GM12878 (cell line): ENCODE measurements around the gene INF2. TPM values are rescaled to one million over a fixed set of nuclear protein-coding genes. Genes with fewer than 3 reads are reported as not detected.

ENCODE experiments used
- ATAC-seq: fragments of 200-7000 bp; cut with Tn5 transposase; 3 replicates; pipeline ENCODE4 v1.9.1; 2020; ENCODE audit warnings: mild to moderate bottlenecking, moderate library complexity
- BruUV-seq: library from RNA; stranded (reverse); fragments of 400-500 nt; replicated peaks from 2 replicates; lab custom pipeline; 2021; lab: Mats Ljungman, UMichigan
- CTCF ChIA-PET: fragments of 300-600 bp; sonication (Branson Sonifier 250); formaldehyde crosslinking; extraction: SDS; loops from one replicate; lab custom pipeline; 2021; ENCODE audit warnings: inconsistent platforms; lab: Yijun Ruan, JAX
- POLR2A ChIA-PET: fragments of 350-600 bp; formaldehyde crosslinking; extraction: SDS; loops from one replicate; lab custom pipeline; 2021; ENCODE audit warnings: inconsistent platforms; lab: Charles Lee
- RAD21 ChIA-PET: fragments of 300-600 bp; sonication (Branson Sonifier 250); formaldehyde crosslinking; loops from one replicate; lab custom pipeline; 2023; ENCODE audit warnings: antibody characterized with exemption; ENCODE audit not compliant: unreplicated experiment; lab: Charles Lee
- SMC1A ChIA-PET: fragments of 300-600 bp; sonication (Branson Sonifier 250); formaldehyde crosslinking; loops from one replicate; lab custom pipeline; 2023; ENCODE audit not compliant: unreplicated experiment, uncharacterized antibody; lab: Charles Lee
- DNase-seq: peaks from one replicate; pipeline ENCODE4 v3.0.0-alpha.2; 2011; ENCODE audit warnings: low read depth, low spot score
- FAIRE-seq: peaks from 3 replicates; lab custom pipeline; 2011; peaks lifted over from hg19 to GRCh38; lab: Jason Lieb, UNC
- H2AFZ ChIP-seq: 2 replicates; pipeline ENCODE4 v1.6.0; 2011; ENCODE audit warnings: low read depth, low read length, control low read depth; ENCODE audit not compliant: control insufficient read depth
- H3K27ac ChIP-seq: 2 replicates; pipeline ENCODE4 v1.5.1; 2011; ENCODE audit warnings: control low read depth; ENCODE audit not compliant: control insufficient read depth, insufficient read depth
- H3K27me3 ChIP-seq, 2 experiments: replicated peaks in 1 of 2; 2 replicates each; pipeline versions ENCODE4 v1.6.0 to v1.6.1; 2011; ENCODE audit warnings: low read length in 1 of 2; ENCODE audit not compliant: control insufficient read depth in 2 of 2, insufficient read depth in 2 of 2
- H3K36me3 ChIP-seq, 2 experiments: 2 replicates each; pipeline ENCODE4 v1.5.1; 2011; ENCODE audit warnings: low read length in 1 of 2; ENCODE audit not compliant: control insufficient read depth in 2 of 2, insufficient read depth in 2 of 2
- H3K4me1 ChIP-seq: 2 replicates; pipeline ENCODE4 v1.6.1; 2011; ENCODE audit warnings: mild to moderate bottlenecking, low read length, moderate library complexity, mixed read lengths; ENCODE audit not compliant: control insufficient read depth, insufficient read depth
- H3K4me2 ChIP-seq: 2 replicates; pipeline ENCODE4 v1.6.0; 2011; ENCODE audit warnings: control low read depth; ENCODE audit not compliant: control insufficient read depth, insufficient read depth
- H3K4me3 ChIP-seq: fragments of 200-600 bp; sonication (generic); 2 replicates; pipeline ENCODE4 v1.5.1; 2016
- H3K79me2 ChIP-seq: 2 replicates; pipeline ENCODE4 v1.6.0; 2011; ENCODE audit warnings: low read length; ENCODE audit not compliant: control insufficient read depth, insufficient read depth
- H3K9ac ChIP-seq: 2 replicates; pipeline ENCODE4 v1.8.0; 2011; ENCODE audit warnings: low read length, control low read depth, mixed read lengths; ENCODE audit not compliant: control insufficient read depth, insufficient read depth
- H3K9me3 ChIP-seq: replicated peaks from 3 replicates; pipeline ENCODE4 v1.5.1; 2011; ENCODE audit warnings: mild to moderate bottlenecking, low read length; ENCODE audit not compliant: control insufficient read depth, insufficient read depth
- H4K20me1 ChIP-seq: 2 replicates; pipeline ENCODE4 v1.6.0; 2011; ENCODE audit not compliant: control insufficient read depth, insufficient read depth
- ATF7 ChIP-seq: fragments of 450-650 bp; IDR thresholded peaks from 2 replicates; pipeline ENCODE4 v1.6.1; 2016; ENCODE audit warnings: low read depth, mild to moderate bottlenecking
- BHLHE40 ChIP-seq, 2 experiments: fragments of 450-650 bp in 1 of 2; IDR thresholded peaks; 2 replicates each; pipeline ENCODE4 v1.6.1; 2011 to 2017; ENCODE audit warnings: low read depth in 2 of 2, borderline replicate concordance in 1 of 2, improper control_type of control experiment in 1 of 2, low read length in 1 of 2, mild to moderate bottlenecking in 1 of 2
- CTCF ChIP-seq, 3 experiments: IDR thresholded peaks in 2 of 3; conservative IDR thresholded peaks in 1 of 3; 2 replicates each; pipeline ENCODE4 v1.5.1; 2011; ENCODE audit warnings: low read depth in 3 of 3, low read length in 3 of 3, mild to moderate bottlenecking in 3 of 3, control low read depth in 2 of 3, moderate library complexity in 2 of 3, inconsistent platforms in 1 of 3, mixed read lengths in 1 of 3; ENCODE audit not compliant: control insufficient read depth in 2 of 3, insufficient read depth in 1 of 3; ENCODE audit errors: extremely low read depth in 1 of 3
- HDAC6 ChIP-seq: fragments of 200-600 bp; sonication (generic); IDR thresholded peaks from one replicate; pipeline ENCODE4 v1.8.0; 2017; ENCODE audit warnings: antibody characterized with exemption; ENCODE audit not compliant: unreplicated experiment
- HDGF ChIP-seq: fragments of 450-650 bp; IDR thresholded peaks from 2 replicates; pipeline ENCODE4 v1.6.1; 2016; ENCODE audit warnings: antibody characterized with exemption
- PAX8 ChIP-seq: fragments of 450-650 bp; IDR thresholded peaks from 2 replicates; pipeline ENCODE4 v1.6.1; 2017; ENCODE audit warnings: mild to moderate bottlenecking, moderate library complexity
- POLR2AphosphoS2 ChIP-seq: IDR thresholded peaks from 2 replicates; pipeline ENCODE4 v1.6.1; 2011; ENCODE audit warnings: low read depth, mild to moderate bottlenecking, low read length, improper control_type of control experiment, moderate library complexity
- REST ChIP-seq: IDR thresholded peaks from 2 replicates; pipeline ENCODE4 v1.6.1; 2012; ENCODE audit warnings: mild to moderate bottlenecking, low read depth, low read length
- SMC3 ChIP-seq: IDR thresholded peaks from 2 replicates; pipeline ENCODE4 v1.6.1; 2011; ENCODE audit warnings: low read length, improper control_type of control experiment, borderline replicate concordance
- SREBF1 ChIP-seq: IDR thresholded peaks from 2 replicates; pipeline ENCODE4 v1.6.1; 2012; ENCODE audit warnings: mild to moderate bottlenecking, low read length
- WGBS: methylation state at CpG from one replicate; pipeline ENCODE4 v1.1.6; 2016; ENCODE audit warnings: low lambda C conversion rate; ENCODE audit not compliant: insufficient replicate concordance, insufficient coverage; ENCODE audit errors: missing lambda C conversion rate; 5-methylcytosine and 5-hydroxymethylcytosine counted together
- in situ Hi-C: fragments of 300-500 bp; cut with MboI; formaldehyde crosslinking; loops from 9 replicates; pipeline ENCODE4 v1.14.3; 2018; ENCODE audit warnings: mixed read lengths
- intact Hi-C: fragments of 100-400 bp; cut with micrococcal nuclease; formaldehyde crosslinking; loops from one replicate; pipeline ENCODE4 v1.14.2; 2022; ENCODE audit not compliant: unreplicated experiment
- polyA plus RNA-seq, 11 experiments: library from polyadenylated mRNA; depleted of rRNA in 4 of 11; unstranded in 6 of 11; stranded (reverse) in 5 of 11; fragments of >200 nt; fragmentation: Nextera tagmentation in 4 of 11; fragmentation: Illumina TruSeq in 1 of 11; extraction: Ambion mirVana in 4 of 11; extraction: Trizol in 1 of 11; gene quantifications; 1 replicate in 1 of 11; 2 replicates in 10 of 11; pipeline versions ENCODE4 v1.2.1 to v1.2.3, GENCODE V29; 2011 to 2016; ENCODE audit warnings: inconsistent platforms in 2 of 11, missing spikeins in 2 of 11, low read depth in 1 of 11
- total RNA-seq, 4 experiments: library from RNA; depleted of rRNA in 3 of 4; stranded (reverse); fragments of >200 nt in 3 of 4; fragmentation: Illumina TruSeq in 1 of 4; extraction: Trizol in 1 of 4; gene quantifications; 2 replicates each; pipeline versions ENCODE4 v1.2.1 to v1.2.3, GENCODE V29; 2013 to 2021

Gene INF2
- total and polyA plus RNA-seq, 10 of the 15 experiments (the other 5 are each of a cell fraction or from before 2014, with no cell fraction given) = 0.72 to 43.2 (median 8.3) TPM

GRCh38 chr14:104731320-104732294 is 42.2 kb downstream of the INF2 start:
- SMC1A ChIA-PET = no interaction called here
- no peak overlapping the region for H2AFZ ChIP-seq
- no peak overlapping the region for H3K9ac ChIP-seq
- H3K27ac ChIP-seq = no peak overlapping the region
- H3K4me1 ChIP-seq = no peaks in the 10 kb centered on the region
- H3K4me2 ChIP-seq = no peak overlapping the region
- BruUV-seq = no TSS peak
- H3K9me3 ChIP-seq = no peaks in the 10 kb centered on the region
- no peaks in the 10 kb centered on the region for H4K20me1 ChIP-seq
- TF ChIP-seq CTCF (IDR thresholded peaks at IDR 0.05 in 2 of 3, conservative IDR thresholded peaks at IDR 0.05 in 1 of 3; ENCODE audit: control insufficient read depth in 2 of 3, extremely low read depth in 1 of 3, insufficient read depth in 1 of 3, low read depth in 3 of 3, low read length in 3 of 3) = peak in 2 of 3 experiments; percentile 39 to 40; a peak in 3 of 6 replicates
- TF ChIP-seq HDGF = no peak
- no peaks in the 10 kb centered on the region for H3K79me2 ChIP-seq
- peak; percentile 65 for ATAC-seq
- POLR2A ChIA-PET = interaction anchor here (0.7 kb wide), 1 partner anchor 60 kb away, joined by 3 read pairs; no protein-coding TSS in a partner anchor
- no peaks in the 10 kb centered on the region; a peak in 1 of 4 replicates for H3K27me3 ChIP-seq
- RAD21 ChIA-PET = no interaction called here
- intact Hi-C loops = no loop called here
- WGBS = 35% methylated on average over 17 of the region's 18 CpGs
- H3K36me3 ChIP-seq = no peaks in the 10 kb centered on the region
- no peak for DNase-seq
- in situ Hi-C loops = no loop called here
- no peak for FAIRE-seq
- CTCF ChIA-PET = no interaction called here
- H3K4me3 ChIP-seq = no peak overlapping the region

- ChIA-PET SMC1A (no interaction called here), RAD21 (no interaction called here), CTCF (no interaction called here), POLR2A (no interaction called here)
- H3K27ac ChIP-seq = no peak overlapping the region
- H2AFZ ChIP-seq = no peak overlapping the region
- no peaks in the 10 kb centered on the region for H3K79me2 ChIP-seq
- H3K4me3 ChIP-seq = no peak overlapping the region
- no peak for FAIRE-seq
- H3K9me3 ChIP-seq = no peaks in the 10 kb centered on the region
- no peaks in the 10 kb centered on the region; a peak in 2 of 4 replicates for H3K27me3 ChIP-seq
- no peak for ATAC-seq
- no peak overlapping the region for H3K4me2 ChIP-seq
- H4K20me1 ChIP-seq = no peaks in the 10 kb centered on the region
- in situ Hi-C loops = no loop called here
- intact Hi-C loops = no loop called here
- WGBS = 14% methylated on average over 14 of the region's 14 CpGs
- no peaks in the 10 kb centered on the region for H3K4me1 ChIP-seq
- no peak overlapping the region for H3K9ac ChIP-seq
- no peak for DNase-seq
- H3K36me3 ChIP-seq = no peaks in the 10 kb centered on the region
- no TSS peak for BruUV-seq
- TF ChIP-seq BHLHE40 (IDR thresholded peaks at IDR 0.05; ENCODE audit: borderline replicate concordance in 1 of 2, low read depth in 2 of 2, low read length in 1 of 2) (no peak), ATF7 (no peak), POLR2AphosphoS2 (no peak), PAX8 (no peak), SREBF1 (no peak), REST (no peak), SMC3 (no peak), HDAC6 (no peak)
These were observed 43.0 kb downstream of the INF2 start for GRCh38 chr14:104732355-104732804.
